Spleen (tissue), 7 donors: Measurements from ENCODE around the gene PDE8A.

Source experiments
- POLR2A ChIP-seq, 3 donors: fragments of 450-650 bp; IDR thresholded peaks; one replicate each; pipeline ENCODE4 v1.5.1; 2017; ENCODE audit warnings: antibody characterized with exemption in 3 of 3, mild to moderate bottlenecking in 1 of 3
- POLR2AphosphoS5 ChIP-seq, 3 donors: sonication (generic); formaldehyde crosslinking; IDR thresholded peaks; one replicate each; pipeline ENCODE4 v1.5.1; 2017; ENCODE audit warnings: antibody characterized with exemption in 3 of 3
- TF ChIP-seq, protein P1 (sequence below), 11 experiments: fragments of 200-600 bp in 7 of 11; fragments of 450-650 bp in 4 of 11; sonication (generic) in 4 of 11; IDR thresholded peaks in 8 of 11; conservative IDR thresholded peaks in 3 of 11; 1 replicate in 7 of 11; 2 replicates in 4 of 11; pipeline versions ENCODE4 v1.4.0 to v1.8.0; 2016 to 2021; ENCODE audit warnings: antibody characterized with exemption in 11 of 11, inconsistent platforms in 4 of 11, mild to moderate bottlenecking in 1 of 11
- donor health status: DM: no; HTN: no; CAD: no; lungs with moderate emphysema.
- donor health status: DM: no; HTN: no; CAD: no.
- donor health status: DM: no; HTN: no; CAD: no.

DNA sequence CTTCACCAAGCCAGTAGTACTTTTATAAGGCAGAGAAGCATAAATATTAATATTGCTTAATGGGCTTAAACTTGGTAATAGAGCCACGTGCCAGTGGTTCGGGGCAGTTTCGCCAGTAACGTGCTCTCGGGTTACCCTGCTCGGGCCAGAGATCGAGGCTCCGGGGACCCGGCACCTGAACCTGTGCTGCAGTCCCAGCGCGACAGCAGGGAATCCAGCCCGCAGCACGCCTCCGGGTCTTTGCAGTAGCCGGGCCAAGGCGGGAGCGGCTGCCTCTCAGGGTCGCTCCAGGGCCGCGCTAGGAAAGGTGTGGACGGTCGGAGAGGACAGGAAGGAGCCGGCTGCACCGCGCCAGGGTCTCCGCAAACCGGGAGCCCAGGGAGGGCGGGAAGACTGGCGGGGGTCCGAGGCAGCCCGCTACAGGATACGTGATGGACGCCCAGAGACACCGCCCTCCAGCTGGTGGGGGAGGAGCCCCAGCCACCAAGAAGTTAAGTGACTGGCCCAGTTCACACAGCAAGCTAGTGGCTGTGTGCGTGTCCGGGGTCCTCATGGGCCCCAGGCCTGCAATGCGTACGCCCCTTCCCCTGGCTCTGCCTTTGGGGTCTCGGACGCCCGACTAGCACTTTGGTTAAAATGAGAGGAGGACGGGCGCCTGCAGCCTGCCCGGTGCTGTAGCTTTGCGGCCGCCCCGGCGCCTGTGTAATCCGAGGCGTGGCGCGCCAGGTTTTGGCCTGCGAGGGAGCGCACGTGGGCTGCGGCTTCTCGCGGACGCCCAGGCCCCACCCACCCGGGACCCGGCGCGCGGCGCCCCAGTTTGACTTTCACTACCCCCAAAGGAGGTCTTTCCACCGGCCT, 1.2 kb upstream of the PDE8A start:
- TF ChIP-seq, protein P1, sequence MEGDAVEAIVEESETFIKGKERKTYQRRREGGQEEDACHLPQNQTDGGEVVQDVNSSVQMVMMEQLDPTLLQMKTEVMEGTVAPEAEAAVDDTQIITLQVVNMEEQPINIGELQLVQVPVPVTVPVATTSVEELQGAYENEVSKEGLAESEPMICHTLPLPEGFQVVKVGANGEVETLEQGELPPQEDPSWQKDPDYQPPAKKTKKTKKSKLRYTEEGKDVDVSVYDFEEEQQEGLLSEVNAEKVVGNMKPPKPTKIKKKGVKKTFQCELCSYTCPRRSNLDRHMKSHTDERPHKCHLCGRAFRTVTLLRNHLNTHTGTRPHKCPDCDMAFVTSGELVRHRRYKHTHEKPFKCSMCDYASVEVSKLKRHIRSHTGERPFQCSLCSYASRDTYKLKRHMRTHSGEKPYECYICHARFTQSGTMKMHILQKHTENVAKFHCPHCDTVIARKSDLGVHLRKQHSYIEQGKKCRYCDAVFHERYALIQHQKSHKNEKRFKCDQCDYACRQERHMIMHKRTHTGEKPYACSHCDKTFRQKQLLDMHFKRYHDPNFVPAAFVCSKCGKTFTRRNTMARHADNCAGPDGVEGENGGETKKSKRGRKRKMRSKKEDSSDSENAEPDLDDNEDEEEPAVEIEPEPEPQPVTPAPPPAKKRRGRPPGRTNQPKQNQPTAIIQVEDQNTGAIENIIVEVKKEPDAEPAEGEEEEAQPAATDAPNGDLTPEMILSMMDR (IDR thresholded peaks at IDR 0.05 in 8 of 11, conservative IDR thresholded peaks at IDR 0.05 in 3 of 11), result peak in 3 of 11 experiments; percentile 4 to 18 (median 13)
- TF ChIP-seq POLR2A (IDR thresholded peaks at IDR 0.05), result peak in 1 of 3 donors; percentile 49
- peak; percentile 68 to 84 (median 83) for TF ChIP-seq POLR2AphosphoS5 (IDR thresholded peaks at IDR 0.05)
